HS-27A (cell line): ENCODE measurements around the gene DCAF8L1.
"Not testable (repeated sequence)": the region's sequence is repeated elsewhere in the genome, so short reads cannot be mapped to it uniquely, and the experiment has no call there.

Experiments
- DNase-seq: peaks from one replicate; pipeline ENCODE4 v3.0.0-alpha.2; 2012; ENCODE audit warnings: low read depth, missing footprints

Gene DCAF8L1

GRCh38 chrX:27981349-27981748, at the start of gene DCAF8L1:
Gene DCAF8L1, minus strand, starts transcription at chrX:27981449. Its CDS starts 115 bp downstream, at chrX:27981334.
- no peak for DNase-seq

GRCh38 chrX:28022371-28022770, 41.1 kb upstream of the DCAF8L1 start:
- no peak for DNase-seq

GRCh38 chrX:28016823-28017222, 35.6 kb upstream of the DCAF8L1 start:
- DNase-seq: no peak

- no peak for DNase-seq
Observed at GRCh38 chrX:28015993-28016392, 34.7 kb upstream of the DCAF8L1 start.

- no peak for DNase-seq
Observed at GRCh38 chrX:28010875-28011274, 29.6 kb upstream of the DCAF8L1 start.

GRCh38 chrX:27998666-27999065, 17.4 kb upstream of the DCAF8L1 start:
- no peak for DNase-seq

GRCh38 chrX:27997622-27998021, 16.4 kb upstream of the DCAF8L1 start:
- no peak for DNase-seq

GRCh38 chrX:27996132-27996531, 14.9 kb upstream of the DCAF8L1 start:
- no peak for DNase-seq

- DNase-seq: no peak
Observed at GRCh38 chrX:27995611-27996010, 14.4 kb upstream of the DCAF8L1 start.

- DNase-seq: no peak
Observed at GRCh38 chrX:27987862-27988646, 6.8 kb upstream of the DCAF8L1 start.

GRCh38 chrX:27976934-27977333, 4.3 kb downstream of the DCAF8L1 start:
- not testable (repeated sequence) for DNase-seq

GRCh38 chrX:27976284-27976683, 5.0 kb downstream of the DCAF8L1 start:
- no peak for DNase-seq

GRCh38 chrX:27968878-27969277, 12.4 kb downstream of the DCAF8L1 start:
- no peak for DNase-seq

- DNase-seq: no peak
Observed at GRCh38 chrX:27968352-27968751, 12.9 kb downstream of the DCAF8L1 start.

GRCh38 chrX:27966955-27967354, 14.3 kb downstream of the DCAF8L1 start:
- DNase-seq: no peak

- DNase-seq: no peak
Observed at GRCh38 chrX:27966492-27966891, 14.8 kb downstream of the DCAF8L1 start.

GRCh38 chrX:27965348-27965747, 15.9 kb downstream of the DCAF8L1 start:
- DNase-seq: not testable (repeated sequence)

GRCh38 chrX:27964432-27964831, 16.8 kb downstream of the DCAF8L1 start:
- no peak for DNase-seq

GRCh38 chrX:27960410-27960809, 20.8 kb downstream of the DCAF8L1 start:
- DNase-seq: not testable (repeated sequence)

GRCh38 chrX:27953171-27953570, 28.1 kb downstream of the DCAF8L1 start:
- DNase-seq: no peak

- no peak for DNase-seq
Observed at GRCh38 chrX:27933361-27933760, 47.9 kb downstream of the DCAF8L1 start.
